GM12878 (cell line): Measurements from ENCODE around the gene ABHD17C. TPM values are rescaled to one million over a fixed set of nuclear protein-coding genes. Genes with fewer than 3 reads are reported as not detected.

Experiments
- ATAC-seq: fragments of 200-7000 bp; cut with Tn5 transposase; 3 replicates; pipeline ENCODE4 v1.9.1; 2020; ENCODE audit warnings: mild to moderate bottlenecking, moderate library complexity
- BruUV-seq: library from RNA; stranded (reverse); fragments of 400-500 nt; replicated peaks from 2 replicates; lab custom pipeline; 2021; lab: Mats Ljungman, UMichigan
- CTCF ChIA-PET: fragments of 300-600 bp; sonication (Branson Sonifier 250); formaldehyde crosslinking; extraction: SDS; loops from one replicate; lab custom pipeline; 2021; ENCODE audit warnings: inconsistent platforms; lab: Yijun Ruan, JAX
- POLR2A ChIA-PET: fragments of 350-600 bp; formaldehyde crosslinking; extraction: SDS; loops from one replicate; lab custom pipeline; 2021; ENCODE audit warnings: inconsistent platforms; lab: Charles Lee
- RAD21 ChIA-PET: fragments of 300-600 bp; sonication (Branson Sonifier 250); formaldehyde crosslinking; loops from one replicate; lab custom pipeline; 2023; ENCODE audit warnings: antibody characterized with exemption; ENCODE audit not compliant: unreplicated experiment; lab: Charles Lee
- SMC1A ChIA-PET: fragments of 300-600 bp; sonication (Branson Sonifier 250); formaldehyde crosslinking; loops from one replicate; lab custom pipeline; 2023; ENCODE audit not compliant: unreplicated experiment, uncharacterized antibody; lab: Charles Lee
- DNase-seq: peaks from one replicate; pipeline ENCODE4 v3.0.0-alpha.2; 2011; ENCODE audit warnings: low read depth, low spot score
- FAIRE-seq: peaks from 3 replicates; lab custom pipeline; 2011; peaks lifted over from hg19 to GRCh38; lab: Jason Lieb, UNC
- H2AFZ ChIP-seq: 2 replicates; pipeline ENCODE4 v1.6.0; 2011; ENCODE audit warnings: low read depth, low read length, control low read depth; ENCODE audit not compliant: control insufficient read depth
- H3K27ac ChIP-seq: 2 replicates; pipeline ENCODE4 v1.5.1; 2011; ENCODE audit warnings: control low read depth; ENCODE audit not compliant: control insufficient read depth, insufficient read depth
- H3K27me3 ChIP-seq, 2 experiments: replicated peaks in 1 of 2; 2 replicates each; pipeline versions ENCODE4 v1.6.0 to v1.6.1; 2011; ENCODE audit warnings: low read length in 1 of 2; ENCODE audit not compliant: control insufficient read depth in 2 of 2, insufficient read depth in 2 of 2
- H3K36me3 ChIP-seq, 2 experiments: 2 replicates each; pipeline ENCODE4 v1.5.1; 2011; ENCODE audit warnings: low read length in 1 of 2; ENCODE audit not compliant: control insufficient read depth in 2 of 2, insufficient read depth in 2 of 2
- H3K4me1 ChIP-seq: 2 replicates; pipeline ENCODE4 v1.6.1; 2011; ENCODE audit warnings: mild to moderate bottlenecking, low read length, moderate library complexity, mixed read lengths; ENCODE audit not compliant: control insufficient read depth, insufficient read depth
- H3K4me2 ChIP-seq: 2 replicates; pipeline ENCODE4 v1.6.0; 2011; ENCODE audit warnings: control low read depth; ENCODE audit not compliant: control insufficient read depth, insufficient read depth
- H3K4me3 ChIP-seq: fragments of 200-600 bp; sonication (generic); 2 replicates; pipeline ENCODE4 v1.5.1; 2016
- H3K79me2 ChIP-seq: 2 replicates; pipeline ENCODE4 v1.6.0; 2011; ENCODE audit warnings: low read length; ENCODE audit not compliant: control insufficient read depth, insufficient read depth
- H3K9ac ChIP-seq: 2 replicates; pipeline ENCODE4 v1.8.0; 2011; ENCODE audit warnings: low read length, control low read depth, mixed read lengths; ENCODE audit not compliant: control insufficient read depth, insufficient read depth
- H3K9me3 ChIP-seq: replicated peaks from 3 replicates; pipeline ENCODE4 v1.5.1; 2011; ENCODE audit warnings: mild to moderate bottlenecking, low read length; ENCODE audit not compliant: control insufficient read depth, insufficient read depth
- H4K20me1 ChIP-seq: 2 replicates; pipeline ENCODE4 v1.6.0; 2011; ENCODE audit not compliant: control insufficient read depth, insufficient read depth
- CHD1 ChIP-seq: IDR thresholded peaks from 2 replicates; pipeline ENCODE4 v1.6.1; 2012; ENCODE audit warnings: low read depth, low read length, improper control_type of control experiment
- DPF2 ChIP-seq: fragments of 450-650 bp; IDR thresholded peaks from 2 replicates; pipeline ENCODE4 v1.6.1; 2017; ENCODE audit warnings: mild to moderate bottlenecking
- HCFC1 ChIP-seq: fragments of 150-350 bp; IDR thresholded peaks from 2 replicates; pipeline ENCODE4 v1.6.1; 2014; ENCODE audit warnings: low read length
- JUNB ChIP-seq: IDR thresholded peaks from 2 replicates; pipeline ENCODE4 v1.6.1; 2016; ENCODE audit warnings: antibody characterized with exemption, mild to moderate bottlenecking
- MXI1 ChIP-seq: fragments of 150-350 bp; IDR thresholded peaks from 2 replicates; pipeline ENCODE4 v1.6.1; 2011; ENCODE audit warnings: low read depth, mild to moderate bottlenecking, inconsistent platforms, low read length, improper control_type of control experiment
- PAX5 ChIP-seq: IDR thresholded peaks from 2 replicates; pipeline ENCODE4 v1.6.1; 2011; ENCODE audit warnings: low read depth, low read length, borderline replicate concordance
- STAT1 ChIP-seq: fragments of 450-650 bp; conservative IDR thresholded peaks from 2 replicates; pipeline ENCODE4 v1.6.1; 2014; ENCODE audit warnings: antibody characterized with exemption, mild to moderate bottlenecking
- TAF1 ChIP-seq: IDR thresholded peaks from 2 replicates; pipeline ENCODE4 v1.6.1; 2011; ENCODE audit warnings: mild to moderate bottlenecking, low read depth, low read length, borderline replicate concordance
- YY1 ChIP-seq: IDR thresholded peaks from 2 replicates; pipeline ENCODE4 v1.6.1; 2011; ENCODE audit warnings: low read depth, mild to moderate bottlenecking, low read length
- WGBS: methylation state at CpG from one replicate; pipeline ENCODE4 v1.1.6; 2016; ENCODE audit warnings: low lambda C conversion rate; ENCODE audit not compliant: insufficient replicate concordance, insufficient coverage; ENCODE audit errors: missing lambda C conversion rate; 5-methylcytosine and 5-hydroxymethylcytosine counted together
- in situ Hi-C: fragments of 300-500 bp; cut with MboI; formaldehyde crosslinking; loops from 9 replicates; pipeline ENCODE4 v1.14.3; 2018; ENCODE audit warnings: mixed read lengths
- intact Hi-C: fragments of 100-400 bp; cut with micrococcal nuclease; formaldehyde crosslinking; loops from one replicate; pipeline ENCODE4 v1.14.2; 2022; ENCODE audit not compliant: unreplicated experiment
- polyA plus RNA-seq, 11 experiments: library from polyadenylated mRNA; depleted of rRNA in 4 of 11; unstranded in 6 of 11; stranded (reverse) in 5 of 11; fragments of >200 nt; fragmentation: Nextera tagmentation in 4 of 11; fragmentation: Illumina TruSeq in 1 of 11; extraction: Ambion mirVana in 4 of 11; extraction: Trizol in 1 of 11; gene quantifications; 1 replicate in 1 of 11; 2 replicates in 10 of 11; pipeline versions ENCODE4 v1.2.1 to v1.2.3, GENCODE V29; 2011 to 2016; ENCODE audit warnings: inconsistent platforms in 2 of 11, missing spikeins in 2 of 11, low read depth in 1 of 11
- total RNA-seq, 4 experiments: library from RNA; depleted of rRNA in 3 of 4; stranded (reverse); fragments of >200 nt in 3 of 4; fragmentation: Illumina TruSeq in 1 of 4; extraction: Trizol in 1 of 4; gene quantifications; 2 replicates each; pipeline versions ENCODE4 v1.2.1 to v1.2.3, GENCODE V29; 2013 to 2021
- TF ChIP-seq, protein P1 (sequence below): fragments of 150-350 bp; IDR thresholded peaks from 2 replicates; pipeline ENCODE4 v1.6.1; 2016; ENCODE audit warnings: low read depth, low read length
- TF ChIP-seq, protein P2 (sequence below): IDR thresholded peaks from 2 replicates; pipeline ENCODE4 v1.6.1; 2011; ENCODE audit warnings: mild to moderate bottlenecking, low read depth, low read length, moderate library complexity; ENCODE audit not compliant: insufficient replicate concordance
- TF ChIP-seq, protein P3 (sequence below): fragments of 450-650 bp; IDR thresholded peaks from 2 replicates; pipeline ENCODE4 v1.6.1; 2017; ENCODE audit warnings: mild to moderate bottlenecking, moderate library complexity
- TF ChIP-seq, protein P4 (sequence below): fragments of 450-650 bp; IDR thresholded peaks from 2 replicates; pipeline ENCODE4 v1.6.1; 2017; ENCODE audit warnings: mild to moderate bottlenecking

Gene ABHD17C
- total and polyA plus RNA-seq, 10 of the 15 experiments (the other 5 are each of a cell fraction or from before 2014, with no cell fraction given): 0.92 to 11.4 (median 5.5) TPM

DNA sequence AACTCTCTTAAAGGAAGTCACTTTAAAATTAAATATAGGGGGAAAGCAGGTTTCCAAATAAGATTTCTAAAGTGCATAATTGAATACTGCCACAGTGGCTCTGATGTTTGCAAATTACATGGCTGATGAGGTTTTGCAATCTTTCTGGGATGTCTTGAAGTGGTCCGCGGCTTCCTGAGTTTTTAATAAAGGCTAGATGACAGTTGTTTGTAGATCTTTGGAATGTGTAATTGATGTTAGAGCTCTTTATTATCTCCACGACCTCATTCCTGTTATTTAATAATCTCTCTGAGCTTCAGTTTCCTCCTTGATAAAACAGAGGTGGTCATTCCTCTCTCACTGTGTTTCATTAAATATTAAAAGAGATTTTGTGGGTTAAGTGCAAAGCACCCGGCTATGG, 57.1 kb downstream of the ABHD17C start:
- no peak for DNase-seq
- Histone ChIP-seq H3K9ac (no peak overlapping the region), H3K4me2 (no peak overlapping the region), H4K20me1 (no peaks in the 10 kb centered on the region), H3K36me3 (no peaks in the 10 kb centered on the region; a peak in 2 of 4 replicates), H3K9me3 (no peaks in the 10 kb centered on the region), H3K4me3 (no peak overlapping the region), H2AFZ (no peak overlapping the region), H3K27me3 (no peaks in the 10 kb centered on the region), H3K27ac (no peak overlapping the region), H3K79me2 (no peaks in the 10 kb centered on the region), H3K4me1 (no peaks in the 10 kb centered on the region)
- ATAC-seq: no peak
- WGBS: 75% methylated on average over 4 of the region's 4 CpGs
- no TSS peak for BruUV-seq
- ChIA-PET RAD21 (interaction anchor here (0.8 kb wide), 1 partner anchor 24 kb away, joined by 3 read pairs; no protein-coding TSS in a partner anchor), CTCF (interaction anchor here (1.0 to 1.5 kb wide), 3 partner anchors 24 to 132 kb away, joined by 3 read pairs; no protein-coding TSS in a partner anchor), POLR2A (no interaction called here), SMC1A (interaction anchor here (1.1 to 1.6 kb wide), 2 partner anchors 9 to 35 kb away, joined by 3 to 7 read pairs; no protein-coding TSS in a partner anchor)
- in situ Hi-C loops (no loop called here), intact Hi-C loops (no loop called here)
- no peak for FAIRE-seq
- TF ChIP-seq, protein P1, sequence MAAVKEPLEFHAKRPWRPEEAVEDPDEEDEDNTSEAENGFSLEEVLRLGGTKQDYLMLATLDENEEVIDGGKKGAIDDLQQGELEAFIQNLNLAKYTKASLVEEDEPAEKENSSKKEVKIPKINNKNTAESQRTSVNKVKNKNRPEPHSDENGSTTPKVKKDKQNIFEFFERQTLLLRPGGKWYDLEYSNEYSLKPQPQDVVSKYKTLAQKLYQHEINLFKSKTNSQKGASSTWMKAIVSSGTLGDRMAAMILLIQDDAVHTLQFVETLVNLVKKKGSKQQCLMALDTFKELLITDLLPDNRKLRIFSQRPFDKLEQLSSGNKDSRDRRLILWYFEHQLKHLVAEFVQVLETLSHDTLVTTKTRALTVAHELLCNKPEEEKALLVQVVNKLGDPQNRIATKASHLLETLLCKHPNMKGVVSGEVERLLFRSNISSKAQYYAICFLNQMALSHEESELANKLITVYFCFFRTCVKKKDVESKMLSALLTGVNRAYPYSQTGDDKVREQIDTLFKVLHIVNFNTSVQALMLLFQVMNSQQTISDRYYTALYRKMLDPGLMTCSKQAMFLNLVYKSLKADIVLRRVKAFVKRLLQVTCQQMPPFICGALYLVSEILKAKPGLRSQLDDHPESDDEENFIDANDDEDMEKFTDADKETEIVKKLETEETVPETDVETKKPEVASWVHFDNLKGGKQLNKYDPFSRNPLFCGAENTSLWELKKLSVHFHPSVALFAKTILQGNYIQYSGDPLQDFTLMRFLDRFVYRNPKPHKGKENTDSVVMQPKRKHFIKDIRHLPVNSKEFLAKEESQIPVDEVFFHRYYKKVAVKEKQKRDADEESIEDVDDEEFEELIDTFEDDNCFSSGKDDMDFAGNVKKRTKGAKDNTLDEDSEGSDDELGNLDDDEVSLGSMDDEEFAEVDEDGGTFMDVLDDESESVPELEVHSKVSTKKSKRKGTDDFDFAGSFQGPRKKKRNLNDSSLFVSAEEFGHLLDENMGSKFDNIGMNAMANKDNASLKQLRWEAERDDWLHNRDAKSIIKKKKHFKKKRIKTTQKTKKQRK: no peak
- TF ChIP-seq TAF1 (no peak), CHD1 (no peak), YY1 (no peak), HCFC1 (no peak), MXI1 (no peak), JUNB (no peak), DPF2 (no peak), PAX5 (no peak), STAT1 (no peak)
- TF ChIP-seq, protein P2, sequence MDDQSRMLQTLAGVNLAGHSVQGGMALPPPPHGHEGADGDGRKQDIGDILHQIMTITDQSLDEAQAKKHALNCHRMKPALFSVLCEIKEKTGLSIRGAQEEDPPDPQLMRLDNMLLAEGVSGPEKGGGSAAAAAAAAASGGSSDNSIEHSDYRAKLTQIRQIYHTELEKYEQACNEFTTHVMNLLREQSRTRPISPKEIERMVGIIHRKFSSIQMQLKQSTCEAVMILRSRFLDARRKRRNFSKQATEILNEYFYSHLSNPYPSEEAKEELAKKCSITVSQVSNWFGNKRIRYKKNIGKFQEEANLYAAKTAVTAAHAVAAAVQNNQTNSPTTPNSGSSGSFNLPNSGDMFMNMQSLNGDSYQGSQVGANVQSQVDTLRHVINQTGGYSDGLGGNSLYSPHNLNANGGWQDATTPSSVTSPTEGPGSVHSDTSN: no peak
- TF ChIP-seq, protein P3, sequence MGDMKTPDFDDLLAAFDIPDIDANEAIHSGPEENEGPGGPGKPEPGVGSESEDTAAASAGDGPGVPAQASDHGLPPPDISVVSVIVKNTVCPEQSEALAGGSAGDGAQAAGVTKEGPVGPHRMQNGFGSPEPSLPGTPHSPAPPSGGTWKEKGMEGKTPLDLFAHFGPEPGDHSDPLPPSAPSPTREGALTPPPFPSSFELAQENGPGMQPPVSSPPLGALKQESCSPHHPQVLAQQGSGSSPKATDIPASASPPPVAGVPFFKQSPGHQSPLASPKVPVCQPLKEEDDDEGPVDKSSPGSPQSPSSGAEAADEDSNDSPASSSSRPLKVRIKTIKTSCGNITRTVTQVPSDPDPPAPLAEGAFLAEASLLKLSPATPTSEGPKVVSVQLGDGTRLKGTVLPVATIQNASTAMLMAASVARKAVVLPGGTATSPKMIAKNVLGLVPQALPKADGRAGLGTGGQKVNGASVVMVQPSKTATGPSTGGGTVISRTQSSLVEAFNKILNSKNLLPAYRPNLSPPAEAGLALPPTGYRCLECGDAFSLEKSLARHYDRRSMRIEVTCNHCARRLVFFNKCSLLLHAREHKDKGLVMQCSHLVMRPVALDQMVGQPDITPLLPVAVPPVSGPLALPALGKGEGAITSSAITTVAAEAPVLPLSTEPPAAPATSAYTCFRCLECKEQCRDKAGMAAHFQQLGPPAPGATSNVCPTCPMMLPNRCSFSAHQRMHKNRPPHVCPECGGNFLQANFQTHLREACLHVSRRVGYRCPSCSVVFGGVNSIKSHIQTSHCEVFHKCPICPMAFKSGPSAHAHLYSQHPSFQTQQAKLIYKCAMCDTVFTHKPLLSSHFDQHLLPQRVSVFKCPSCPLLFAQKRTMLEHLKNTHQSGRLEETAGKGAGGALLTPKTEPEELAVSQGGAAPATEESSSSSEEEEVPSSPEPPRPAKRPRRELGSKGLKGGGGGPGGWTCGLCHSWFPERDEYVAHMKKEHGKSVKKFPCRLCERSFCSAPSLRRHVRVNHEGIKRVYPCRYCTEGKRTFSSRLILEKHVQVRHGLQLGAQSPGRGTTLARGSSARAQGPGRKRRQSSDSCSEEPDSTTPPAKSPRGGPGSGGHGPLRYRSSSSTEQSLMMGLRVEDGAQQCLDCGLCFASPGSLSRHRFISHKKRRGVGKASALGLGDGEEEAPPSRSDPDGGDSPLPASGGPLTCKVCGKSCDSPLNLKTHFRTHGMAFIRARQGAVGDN: no peak
- TF ChIP-seq, protein P4, sequence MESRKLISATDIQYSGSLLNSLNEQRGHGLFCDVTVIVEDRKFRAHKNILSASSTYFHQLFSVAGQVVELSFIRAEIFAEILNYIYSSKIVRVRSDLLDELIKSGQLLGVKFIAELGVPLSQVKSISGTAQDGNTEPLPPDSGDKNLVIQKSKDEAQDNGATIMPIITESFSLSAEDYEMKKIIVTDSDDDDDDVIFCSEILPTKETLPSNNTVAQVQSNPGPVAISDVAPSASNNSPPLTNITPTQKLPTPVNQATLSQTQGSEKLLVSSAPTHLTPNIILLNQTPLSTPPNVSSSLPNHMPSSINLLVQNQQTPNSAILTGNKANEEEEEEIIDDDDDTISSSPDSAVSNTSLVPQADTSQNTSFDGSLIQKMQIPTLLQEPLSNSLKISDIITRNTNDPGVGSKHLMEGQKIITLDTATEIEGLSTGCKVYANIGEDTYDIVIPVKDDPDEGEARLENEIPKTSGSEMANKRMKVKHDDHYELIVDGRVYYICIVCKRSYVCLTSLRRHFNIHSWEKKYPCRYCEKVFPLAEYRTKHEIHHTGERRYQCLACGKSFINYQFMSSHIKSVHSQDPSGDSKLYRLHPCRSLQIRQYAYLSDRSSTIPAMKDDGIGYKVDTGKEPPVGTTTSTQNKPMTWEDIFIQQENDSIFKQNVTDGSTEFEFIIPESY: no peak
